HS-27A (cell line): ENCODE results near the gene DPP7.
A peak's percentile ranks its signal among the peaks of the same experiment; 100 is the strongest.

Experiments
- DNase-seq: peaks from one replicate; pipeline ENCODE4 v3.0.0-alpha.2; 2012; ENCODE audit warnings: low read depth, missing footprints

The DPP7 gene

GRCh38 chr9:137086531-137087408 is 27.8 kb downstream of the DPP7 start, which contains the start of gene MAN1B1:
Gene MAN1B1 (plus strand): TSS chr9:137086985. CDS start chr9:137087000, 15 bp downstream.
- peak; percentile 80 for DNase-seq

- no peak for DNase-seq
Observed at GRCh38 chr9:137085920-137086530, 28.5 kb downstream of the DPP7 start.

- DNase-seq: no peak
Observed at GRCh38 chr9:137084526-137084925, 30.0 kb downstream of the DPP7 start.

- DNase-seq: peak; percentile 78
Observed at GRCh38 chr9:137083394-137084004, 31.0 kb downstream of the DPP7 start.

- no peak for DNase-seq
Observed at GRCh38 chr9:137082925-137083290, 31.6 kb downstream of the DPP7 start.

- DNase-seq: no peak
Observed at GRCh38 chr9:137082222-137082924, 32.2 kb downstream of the DPP7 start.

- no peak for DNase-seq
Observed at GRCh38 chr9:137080260-137081122, 34.0 kb downstream of the DPP7 start.

GRCh38 chr9:137079401-137079787 is 35.1 kb downstream of the DPP7 start:
- no peak for DNase-seq

- DNase-seq: no peak
Observed at GRCh38 chr9:137078701-137079400, 35.7 kb downstream of the DPP7 start.

GRCh38 chr9:137077758-137078693 is 36.5 kb downstream of the DPP7 start:
- DNase-seq: no peak

- DNase-seq: no peak
Observed at GRCh38 chr9:137077010-137077747, 37.4 kb downstream of the DPP7 start, which contains the start of gene UAP1L1. Gene UAP1L1 (plus strand): TSS chr9:137077517. CDS start chr9:137077533, 16 bp downstream.

GRCh38 chr9:137076636-137077009 is 37.9 kb downstream of the DPP7 start:
- no peak for DNase-seq

- no peak for DNase-seq
Observed at GRCh38 chr9:137075275-137075775, 39.2 kb downstream of the DPP7 start.

GRCh38 chr9:137074657-137075274 is 39.8 kb downstream of the DPP7 start:
- no peak for DNase-seq

- no peak for DNase-seq
Observed at GRCh38 chr9:137073992-137074399, 40.5 kb downstream of the DPP7 start.

GRCh38 chr9:137071282-137071681 is 43.3 kb downstream of the DPP7 start:
- no peak for DNase-seq

GRCh38 chr9:137070906-137071275 is 43.6 kb downstream of the DPP7 start:
- no peak for DNase-seq

- no peak for DNase-seq
Observed at GRCh38 chr9:137070201-137070905, 44.2 kb downstream of the DPP7 start, which contains the start of gene SAPCD2. Gene SAPCD2 (minus strand): TSS chr9:137070557. CDS start chr9:137070460, 97 bp downstream.
